Adrenal gland (tissue), 12 donors: ENCODE measurements around the gene LBHD2. TPM values are rescaled to one million over a fixed set of nuclear protein-coding genes. Genes with fewer than 3 reads are reported as not detected.

Source experiments
- DNase-seq, 7 donors: peaks; one replicate each; pipeline ENCODE4 v3.0.0-alpha.2; 2019 to 2020
- H3K27ac ChIP-seq, 5 donors: fragments of 200-600 bp; sonication (generic) in 4 of 5; 1 replicate in 3 of 5; 2 replicates in 2 of 5; pipeline versions ENCODE4 v1.5.1 to v1.8.0; 2016 to 2020; ENCODE audit warnings: mild to moderate bottlenecking in 1 of 5
- H3K27me3 ChIP-seq: fragments of 200-600 bp; 2 replicates; pipeline ENCODE4 v1.8.0; 2021
- H3K36me3 ChIP-seq, 2 donors: fragments of 200-600 bp; replicated peaks in 1 of 2; 1 replicate in 1 of 2; 2 replicates in 1 of 2; pipeline versions ENCODE4 v1.5.1 to v1.8.0; 2018 to 2022
- H3K4me1 ChIP-seq, 2 donors: fragments of 200-600 bp; replicated peaks in 1 of 2; 1 replicate in 1 of 2; 2 replicates in 1 of 2; pipeline versions ENCODE4 v1.5.1 to v1.8.0; 2018 to 2021
- H3K4me3 ChIP-seq, 4 donors: fragments of 200-600 bp; sonication (generic) in 3 of 4; one replicate each; pipeline ENCODE4 v1.5.1; 2016 to 2018
- H3K9me3 ChIP-seq, 3 donors: fragments of 200-600 bp; sonication (generic) in 1 of 3; replicated peaks in 1 of 3; 1 replicate in 2 of 3; 2 replicates in 1 of 3; pipeline versions ENCODE4 v1.5.1 to v1.8.0; 2016 to 2021
- POLR2A ChIP-seq, 2 donors: fragments of 450-650 bp; IDR thresholded peaks; one replicate each; pipeline ENCODE4 v1.6.1; 2017; ENCODE audit warnings: antibody characterized with exemption in 2 of 2, mild to moderate bottlenecking in 2 of 2, moderate library complexity in 1 of 2
- WGBS, 4 donors: extraction: QIAGEN DNeasy Blood & Tissue Kit in 2 of 4; methylation state at CpG; one replicate each; pipeline versions ENCODE4 v1.1.5 to v1.1.7; 2013 to 2017; 5-methylcytosine and 5-hydroxymethylcytosine counted together
- intact Hi-C, 2 donors: fragments of 100-400 bp; cut with DNase I; formaldehyde crosslinking; loops; one replicate each; pipeline versions ENCODE4 v1.14.1 to v1.15.0; 2022 to 2023
- polyA plus RNA-seq, 3 donors: library from polyadenylated mRNA; stranded (reverse); fragments of 200-250 nt in 2 of 3; fragments of 350-450 nt in 1 of 3; fragmentation: Illumina TruSeq in 1 of 3; extraction: RNeasy Lipid Tissue Mini Kit (QIAGEN cat#74804) in 1 of 3; gene quantifications; one replicate each; pipeline ENCODE4 v1.2.3, GENCODE V29; 2013 to 2014
- total RNA-seq, 9 donors: library from RNA; depleted of rRNA in 4 of 9; stranded (reverse); fragments of >200 nt in 4 of 9; fragments of 120-200 nt in 1 of 9; fragmentation: NEBNext Ultra II Directional in 1 of 9; extraction: Animal tissue kit (Norgen Biotek cat#: 25700) in 1 of 9; gene quantifications; one replicate each; pipeline versions ENCODE4 v1.1.0 to v1.2.4, GENCODE V29; 2013 to 2023
- TF ChIP-seq, protein P1 (sequence below), 6 experiments: fragments of 450-650 bp in 4 of 6; fragments of 200-600 bp in 2 of 6; sonication (generic) in 1 of 6; IDR thresholded peaks; 1 replicate in 5 of 6; 2 replicates in 1 of 6; pipeline versions ENCODE4 v1.5.1 to v1.8.0; 2016 to 2021; ENCODE audit warnings: antibody characterized with exemption in 6 of 6, mild to moderate bottlenecking in 2 of 6, moderate library complexity in 1 of 6
- donor health status: healthy with polysubstance abuse.
- donor health status: Bipolar disorder and iron deficiency.
- donor health status: DM: yes; HTN: yes; CAD: no.
- donor health status: DM: no; HTN: no; CAD: no.
- donor health status: DM: no; HTN: no; CAD: no.
- donor health status: DM: yes; HTN: yes; CAD: no.

The LBHD2 gene
- total and polyA plus RNA-seq, 12 donors = 2.1 TPM; not detected in 11

GRCh38 chr14:103068351-103069073 lies 15.5 kb upstream of the LBHD2 start:
- H3K27ac ChIP-seq = no peak overlapping the region
- WGBS, 4 donors = 72 to 84% (median 77%) methylated on average over 6 to 22 of the region's 22 CpGs

DNA sequence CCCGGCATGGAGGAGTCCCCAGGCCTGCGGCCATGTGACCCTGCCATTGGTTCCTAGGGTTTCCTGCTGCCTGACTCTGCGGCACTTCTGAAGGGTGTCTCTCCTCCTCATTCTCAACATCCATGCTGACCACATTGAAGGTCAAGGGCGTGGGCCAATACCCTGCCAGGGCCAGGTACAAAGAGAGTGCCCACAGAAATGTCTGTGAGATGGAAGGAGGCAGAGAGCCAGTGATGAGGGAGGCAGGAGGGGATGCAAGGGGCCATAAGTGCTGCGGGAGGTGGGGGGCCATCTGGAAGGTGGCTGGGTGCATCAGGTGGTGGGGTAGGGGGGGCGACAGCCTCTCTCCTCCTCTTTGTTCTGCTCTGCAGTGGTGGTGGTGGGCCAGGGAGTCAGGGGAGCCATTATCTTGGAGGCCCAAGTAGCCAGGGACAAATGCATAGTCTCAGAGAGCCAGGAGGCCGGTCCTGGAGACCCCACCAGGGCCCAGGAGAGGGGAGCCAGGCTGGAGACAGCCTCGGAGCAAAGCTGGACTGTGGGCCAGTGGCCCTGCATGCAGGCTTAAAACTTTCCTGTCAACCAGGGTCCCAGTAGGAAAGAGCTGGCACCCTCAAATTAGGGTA lies 13.6 kb upstream of the LBHD2 start:
- Histone ChIP-seq H3K4me3 (no peak overlapping the region), H3K36me3 (no peaks in the 10 kb centered on the region), H3K4me1 (peaks cover 5 to 11% of the 10 kb centered on the region in 2 donors), H3K27me3 (no peaks in the 10 kb centered on the region), H3K27ac (no peak overlapping the region), H3K9me3 (no peaks in the 10 kb centered on the region)
- intact Hi-C loops = no loop called here
- no peak for TF ChIP-seq POLR2A (IDR thresholded peaks at IDR 0.05)
- TF ChIP-seq, protein P1, sequence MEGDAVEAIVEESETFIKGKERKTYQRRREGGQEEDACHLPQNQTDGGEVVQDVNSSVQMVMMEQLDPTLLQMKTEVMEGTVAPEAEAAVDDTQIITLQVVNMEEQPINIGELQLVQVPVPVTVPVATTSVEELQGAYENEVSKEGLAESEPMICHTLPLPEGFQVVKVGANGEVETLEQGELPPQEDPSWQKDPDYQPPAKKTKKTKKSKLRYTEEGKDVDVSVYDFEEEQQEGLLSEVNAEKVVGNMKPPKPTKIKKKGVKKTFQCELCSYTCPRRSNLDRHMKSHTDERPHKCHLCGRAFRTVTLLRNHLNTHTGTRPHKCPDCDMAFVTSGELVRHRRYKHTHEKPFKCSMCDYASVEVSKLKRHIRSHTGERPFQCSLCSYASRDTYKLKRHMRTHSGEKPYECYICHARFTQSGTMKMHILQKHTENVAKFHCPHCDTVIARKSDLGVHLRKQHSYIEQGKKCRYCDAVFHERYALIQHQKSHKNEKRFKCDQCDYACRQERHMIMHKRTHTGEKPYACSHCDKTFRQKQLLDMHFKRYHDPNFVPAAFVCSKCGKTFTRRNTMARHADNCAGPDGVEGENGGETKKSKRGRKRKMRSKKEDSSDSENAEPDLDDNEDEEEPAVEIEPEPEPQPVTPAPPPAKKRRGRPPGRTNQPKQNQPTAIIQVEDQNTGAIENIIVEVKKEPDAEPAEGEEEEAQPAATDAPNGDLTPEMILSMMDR (IDR thresholded peaks at IDR 0.05) = no peak
- WGBS, 4 donors = 83 to 96% (median 89%) methylated on average over 4 to 8 of the region's 8 CpGs
- DNase-seq = peak in 1 of 7 donors; percentile 11

More at GRCh38 chr14:103068351-103069073, 15.5 kb upstream of the LBHD2 start:
- Histone ChIP-seq H3K36me3 (no peaks in the 10 kb centered on the region), H3K4me1 (peaks cover 0 to 4% of the 10 kb centered on the region in 2 donors), H3K4me3 (no peak overlapping the region), H3K27me3 (no peaks in the 10 kb centered on the region), H3K9me3 (no peaks in the 10 kb centered on the region)
- intact Hi-C loops = no loop called here
- TF ChIP-seq POLR2A (IDR thresholded peaks at IDR 0.05) = no peak
- TF ChIP-seq, protein P1 (IDR thresholded peaks at IDR 0.05) = no peak
- DNase-seq = peak in 3 of 7 donors; percentile 11 to 25 (median 25)

- peak in 1 of 7 donors; percentile 14 for DNase-seq
- H3K4me1 ChIP-seq = peaks cover 5 to 12% of the 10 kb centered on the region in 2 donors
- TF ChIP-seq POLR2A (IDR thresholded peaks at IDR 0.05) = no peak
- intact Hi-C loops = no loop called here
- no peaks in the 10 kb centered on the region for H3K36me3 ChIP-seq
- no peak overlapping the region for H3K27ac ChIP-seq
- H3K27me3 ChIP-seq = no peaks in the 10 kb centered on the region
- 76 to 86% (median 84%) methylated on average over 9 to 21 of the region's 21 CpGs for WGBS, 4 donors
- no peak overlapping the region for H3K4me3 ChIP-seq
- H3K9me3 ChIP-seq = no peaks in the 10 kb centered on the region
These were observed 13.0 kb upstream of the LBHD2 start for GRCh38 chr14:103070971-103071542.

DNA sequence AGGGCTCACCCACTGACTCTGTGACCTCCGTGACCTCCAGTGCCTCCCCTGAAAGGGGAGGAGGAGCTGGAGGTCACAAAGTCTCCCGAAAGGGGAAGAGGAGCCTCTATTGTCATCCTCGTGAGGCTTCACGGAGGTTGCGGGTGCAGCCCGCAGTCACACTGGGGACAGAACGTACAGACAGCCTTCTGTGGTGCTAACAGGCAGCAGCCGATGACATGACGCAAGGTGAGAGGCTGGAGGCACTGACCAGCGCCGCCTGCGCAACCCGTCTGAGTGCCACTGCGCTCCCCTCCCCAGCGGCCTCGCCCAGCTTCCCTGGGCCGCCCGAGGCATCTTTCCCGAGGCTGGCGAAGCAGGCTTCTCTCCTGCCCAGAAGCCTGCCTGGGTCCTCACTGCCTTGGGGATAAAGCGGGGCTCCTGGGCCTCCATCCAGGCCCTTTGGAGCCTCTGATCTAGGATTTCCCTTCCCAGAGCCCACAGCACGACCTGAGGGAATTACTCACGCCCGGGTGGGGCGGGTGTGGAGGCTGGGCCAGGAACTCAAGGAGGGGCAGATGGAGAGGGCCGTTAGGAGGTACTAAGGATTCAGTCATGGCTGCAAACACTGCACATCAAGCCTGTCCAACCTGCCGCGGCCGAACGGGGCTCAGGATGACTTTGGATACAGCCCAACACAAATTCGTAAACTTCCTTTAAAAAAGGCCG lies 12.3 kb upstream of the LBHD2 start:
- peak in 2 of 7 donors; percentile 12 to 13 for DNase-seq
- H3K4me1 ChIP-seq = peaks cover 5 to 12% of the 10 kb centered on the region in 2 donors

More for the DNA sequence above, 12.3 kb upstream of the LBHD2 start:
- no peak for TF ChIP-seq POLR2A (IDR thresholded peaks at IDR 0.05)
- TF ChIP-seq, protein P1 (IDR thresholded peaks at IDR 0.05) = no peak
- H3K27me3 ChIP-seq = no peaks in the 10 kb centered on the region
- no peaks in the 10 kb centered on the region for H3K36me3 ChIP-seq
- intact Hi-C loops = no loop called here
- no peak overlapping the region for H3K27ac ChIP-seq
- 85 to 93% (median 86%) methylated on average over 19 to 32 of the region's 32 CpGs for WGBS, 4 donors
- no peaks in the 10 kb centered on the region for H3K9me3 ChIP-seq
- H3K4me3 ChIP-seq = no peak overlapping the region
